ENCODE measurements around the gene IGF2BP2. TPM values are rescaled to one million over a fixed set of nuclear protein-coding genes. Genes with fewer than 3 reads are reported as not detected.

Gene IGF2BP2
- total and polyA plus RNA-seq, 2 of the 8 experiments (the other 6 are each of a cell fraction or from before 2014, with no cell fraction given) = 7.4 to 121 TPM

- no peak for FAIRE-seq
- ChIA-PET POLR2A (ENCODE audit: partially characterized antibody) (interaction anchor here (1.4 kb wide), 1 partner anchor 14 kb away, joined by 7 read pairs; no protein-coding TSS in a partner anchor), CTCF (ENCODE audit: partially characterized antibody) (interaction anchor here (0.9 to 1.2 kb wide), 3 partner anchors 30 to 191 kb away, joined by 3 to 7 read pairs (median 4); no protein-coding TSS in a partner anchor)
- Histone ChIP-seq H3K9me3 (ENCODE audit: insufficient read depth in 2 of 2, low read depth in 1 of 2, low read length in 1 of 2) (no peaks in the 10 kb centered on the region), H2AK5ac (ENCODE audit: low read depth, low read length) (no peak overlapping the region), H2BK5ac (ENCODE audit: low read depth, low read length) (no peak overlapping the region), H4K20me1 (replicated peaks in 1 of 2; ENCODE audit: control insufficient read depth in 1 of 2, insufficient read depth in 2 of 2, low read length in 2 of 2) (no peaks in the 10 kb centered on the region), H2AFZ (ENCODE audit: low read length) (no peak overlapping the region), H3K4ac (replicated peaks; ENCODE audit: insufficient read length, low read depth, low read length) (no peak overlapping the region), H4K8ac (ENCODE audit: extremely low read depth, insufficient read depth, low read length) (no peak overlapping the region), H3K18ac (ENCODE audit: extremely low read depth, low read length) (no peak overlapping the region), H3K79me2 (ENCODE audit: control insufficient read depth in 1 of 2, insufficient read depth in 2 of 2, low read length in 2 of 2) (no peaks in the 10 kb centered on the region), H2BK20ac (ENCODE audit: low read length) (no peak overlapping the region), H3K56ac (replicated peaks; ENCODE audit: insufficient read length, low read depth, low read length) (no peak overlapping the region), H2BK120ac (replicated peaks; ENCODE audit: low read depth, low read length) (no peak overlapping the region), H3K23ac (ENCODE audit: insufficient read length) (no peak overlapping the region), H3K14ac (ENCODE audit: insufficient read length) (no peak overlapping the region), H3K27ac (ENCODE audit: low read depth, low read length) (no peak overlapping the region), H2BK15ac (ENCODE audit: low read length) (no peak overlapping the region), H3K9ac (replicated peaks in 1 of 4; ENCODE audit: extremely low read depth in 1 of 4, low read depth in 3 of 4, low read length in 3 of 4) (no peak overlapping the region), H2BK12ac (ENCODE audit: low read depth, low read length) (no peak overlapping the region), H3K27me3 (replicated peaks in 1 of 4; ENCODE audit: control insufficient read depth in 3 of 4, extremely low read depth in 1 of 4, insufficient read depth in 3 of 4, low read length in 3 of 4) (no peaks in the 10 kb centered on the region), H3K23me2 (ENCODE audit: low read depth, low read length) (no peaks in the 10 kb centered on the region), H3K4me3 (ENCODE audit: extremely low read depth in 1 of 4, insufficient read depth in 2 of 4, low read depth in 3 of 4, low read length in 4 of 4) (no peak overlapping the region), H4K5ac (ENCODE audit: insufficient read length, low read depth, low read length) (no peak overlapping the region), H3K36me3 (ENCODE audit: control insufficient read depth in 2 of 4, insufficient read depth in 4 of 4, low read length in 3 of 4) (no peaks in the 10 kb centered on the region), H3K4me1 (replicated peaks in 1 of 4; ENCODE audit: control insufficient read depth in 3 of 4, insufficient read depth in 4 of 4, low read length in 3 of 4) (no peaks in the 10 kb centered on the region; a peak in 1 of 7 replicates), H4K91ac (replicated peaks; ENCODE audit: insufficient read length, low read length) (no peak overlapping the region), H3K79me1 (ENCODE audit: low read depth, low read length) (no peaks in the 10 kb centered on the region), H3K4me2 (ENCODE audit: insufficient read depth in 1 of 2, low read depth in 2 of 2, low read length in 2 of 2) (no peak overlapping the region)
- TF ChIP-seq SIRT6 (IDR thresholded peaks at IDR 0.05; ENCODE audit: low read length) = no peak
- no peak for TF ChIP-seq BRCA1 (IDR thresholded peaks at IDR 0.05; ENCODE audit: low read depth, low read length)
- TF ChIP-seq CBX8 (IDR thresholded peaks at IDR 0.05; ENCODE audit: borderline replicate concordance, low read depth, low read length) = no peak
- WGBS, 2 experiments (ENCODE audit: extremely low coverage in 1 of 2, insufficient coverage in 1 of 2, insufficient read length in 1 of 2, insufficient replicate concordance in 2 of 2, low coverage in 1 of 2, low lambda C conversion rate in 2 of 2, missing lambda C conversion rate in 1 of 2) = 93% methylated on average over 3 of the region's 3 CpGs; no CpG with 5 or more reads in 1 of the 2 experiments
- no peak for DNase-seq (ENCODE audit: low read depth in 1 of 2, low spot score in 2 of 2)
Observed at GRCh38 chr3:185851046-185851445, 26.2 kb upstream of the IGF2BP2 start.

Measured in H1 (cell line).